IMR-90 (cell line): ENCODE data around the gene ABT1. TPM values are rescaled to one million over a fixed set of nuclear protein-coding genes. Genes with fewer than 3 reads are reported as not detected.

Experiments used
- ATAC-seq: fragments of 200-7000 bp; cut with Tn5 transposase; 2 replicates; pipeline ENCODE4 v1.9.1; 2020; ENCODE audit warnings: low read depth, mild to moderate bottlenecking, moderate library complexity
- BruUV-seq: library from RNA; stranded (reverse); fragments of 400-500 nt; replicated peaks from 2 replicates; lab custom pipeline; 2021; lab: Mats Ljungman, UMichigan
- CTCF ChIA-PET: fragments of 300-600 bp; formaldehyde crosslinking; extraction: SDS; loops from one replicate; lab custom pipeline; 2021; ENCODE audit warnings: antibody characterized with exemption; lab: Yijun Ruan, JAX
- POLR2A ChIA-PET: fragments of 300-600 bp; sonication (Branson Sonifier 250); formaldehyde crosslinking; loops from one replicate; lab custom pipeline; 2022; ENCODE audit warnings: antibody characterized with exemption; ENCODE audit not compliant: unreplicated experiment; lab: Charles Lee
- DNase-seq: peaks from one replicate; pipeline ENCODE4 v3.0.0; 2013
- H2AFZ ChIP-seq: replicated peaks from 2 replicates; pipeline ENCODE3; 2013; ENCODE audit warnings: low read length, mild to moderate bottlenecking; ENCODE audit not compliant: poor library complexity
- H2AK5ac ChIP-seq: 2 replicates; pipeline ENCODE4 v1.6.1; 2013; ENCODE audit warnings: low read depth, low read length, inconsistent platforms
- H2AK9ac ChIP-seq: replicated peaks from 2 replicates; pipeline ENCODE3; 2013; ENCODE audit warnings: mild to moderate bottlenecking, low read depth, low read length, moderate library complexity; ENCODE audit not compliant: poor library complexity
- H2BK120ac ChIP-seq: 2 replicates; pipeline ENCODE4 v1.6.1; 2013; ENCODE audit warnings: low read depth, low read length, inconsistent platforms
- H2BK15ac ChIP-seq: 3 replicates; pipeline ENCODE4 v1.6.1; 2013; ENCODE audit warnings: low read depth, low read length, inconsistent platforms
- H2BK20ac ChIP-seq: 2 replicates; pipeline ENCODE4 v1.6.1; 2013; ENCODE audit warnings: low read depth, mild to moderate bottlenecking, inconsistent platforms, low read length, moderate library complexity
- H2BK5ac ChIP-seq: 2 replicates; pipeline ENCODE4 v1.6.1; 2013; ENCODE audit warnings: mild to moderate bottlenecking, low read depth, low read length, inconsistent platforms; ENCODE audit not compliant: poor library complexity, severe bottlenecking
- H3K14ac ChIP-seq: replicated peaks from 2 replicates; pipeline ENCODE4 v1.6.1; 2013; ENCODE audit warnings: low read depth, low read length, inconsistent platforms
- H3K18ac ChIP-seq: 2 replicates; pipeline ENCODE4 v1.6.1; 2013; ENCODE audit warnings: low read depth, low read length, control low read depth
- H3K23ac ChIP-seq: 2 replicates; pipeline ENCODE4 v1.6.1; 2013; ENCODE audit warnings: low read depth, low read length, inconsistent platforms
- H3K27ac ChIP-seq: 2 replicates; pipeline ENCODE4 v1.5.1; 2013; ENCODE audit warnings: mild to moderate bottlenecking, control low read depth, low read length; ENCODE audit not compliant: insufficient read depth
- H3K27me3 ChIP-seq: 2 replicates; pipeline ENCODE4 v1.6.1; 2013; ENCODE audit warnings: low read length; ENCODE audit not compliant: control insufficient read depth, insufficient read depth
- H3K36me3 ChIP-seq: 2 replicates; pipeline ENCODE4 v1.6.1; 2013; ENCODE audit warnings: low read length, mixed read lengths; ENCODE audit not compliant: control insufficient read depth, insufficient read depth
- H3K4ac ChIP-seq: 2 replicates; pipeline ENCODE4 v1.6.1; 2013; ENCODE audit warnings: low read depth, low read length, inconsistent platforms
- H3K4me1 ChIP-seq: 2 replicates; pipeline ENCODE4 v1.6.1; 2013; ENCODE audit warnings: low read length, mixed read lengths; ENCODE audit not compliant: control insufficient read depth, insufficient read depth
- H3K4me2 ChIP-seq: 2 replicates; pipeline ENCODE4 v1.6.1; 2013; ENCODE audit warnings: low read depth, mild to moderate bottlenecking, control low read depth, low read length, moderate library complexity
- H3K4me3 ChIP-seq: 2 replicates; pipeline ENCODE4 v1.5.1; 2013; ENCODE audit warnings: low read depth, mild to moderate bottlenecking, control low read depth, low read length, moderate library complexity; ENCODE audit not compliant: insufficient read depth
- H3K56ac ChIP-seq: 2 replicates; pipeline ENCODE4 v1.6.1; 2013; ENCODE audit warnings: low read length, inconsistent platforms; ENCODE audit not compliant: insufficient read depth; ENCODE audit errors: extremely low read depth
- H3K79me1 ChIP-seq, 2 experiments: 2 replicates each; pipeline ENCODE4 v1.6.1; 2013; ENCODE audit warnings: low read length in 2 of 2, inconsistent platforms in 1 of 2, low read depth in 1 of 2
- H3K9ac ChIP-seq: 2 replicates; pipeline ENCODE4 v1.6.1; 2013; ENCODE audit warnings: low read depth, low read length, control low read depth
- H3K9me1 ChIP-seq: 2 replicates; pipeline ENCODE4 v1.6.1; 2013; ENCODE audit warnings: low read length, inconsistent platforms; ENCODE audit not compliant: insufficient read depth
- H3K9me3 ChIP-seq: 2 replicates; pipeline ENCODE4 v1.6.1; 2013; ENCODE audit warnings: low read length; ENCODE audit not compliant: control insufficient read depth, insufficient read depth
- H4K20me1 ChIP-seq: 2 replicates; pipeline ENCODE4 v1.6.1; 2013; ENCODE audit warnings: low read length, inconsistent platforms; ENCODE audit not compliant: insufficient read depth
- H4K5ac ChIP-seq: 2 replicates; pipeline ENCODE4 v1.6.1; 2013; ENCODE audit warnings: mild to moderate bottlenecking, low read depth, low read length, control low read depth
- H4K8ac ChIP-seq, 2 experiments: 2 replicates each; pipeline ENCODE4 v1.6.1; 2013; ENCODE audit warnings: low read depth in 2 of 2, low read length in 2 of 2, control low read depth in 1 of 2, inconsistent platforms in 1 of 2
- H4K91ac ChIP-seq: 2 replicates; pipeline ENCODE4 v1.6.1; 2013; ENCODE audit warnings: low read depth, low read length, inconsistent platforms; ENCODE audit not compliant: insufficient read depth
- CHD1 ChIP-seq: IDR thresholded peaks from 2 replicates; pipeline ENCODE4 v1.6.1; 2012; ENCODE audit warnings: low read depth, low read length, improper control_type of control experiment
- RCOR1 ChIP-seq: IDR thresholded peaks from 2 replicates; pipeline ENCODE4 v1.6.1; 2012; ENCODE audit warnings: mild to moderate bottlenecking, low read length, improper control_type of control experiment; ENCODE audit not compliant: insufficient replicate concordance
- WGBS, 2 experiments: methylation state at CpG; one replicate each; pipeline versions ENCODE4 v1.1.5 to v1.1.7; 2013; ENCODE audit warnings: missing lambda C conversion rate in 2 of 2; ENCODE audit not compliant: insufficient read length in 1 of 2; ENCODE audit errors: extremely low coverage in 2 of 2; 5-methylcytosine and 5-hydroxymethylcytosine counted together
- dilution Hi-C: fragments of 300-500 bp; cut with HindIII; formaldehyde crosslinking; loops from one replicate; pipeline ENCODE4 v1.14.3; 2018; ENCODE audit warnings: low sequenced_read_pairs; ENCODE audit not compliant: unreplicated experiment
- in situ Hi-C: fragments of 300-500 bp; cut with MboI; formaldehyde crosslinking; loops from 3 replicates; pipeline ENCODE4 v1.14.3; 2019; ENCODE audit warnings: low sequenced_read_pairs, inconsistent platforms, mixed read lengths
- intact Hi-C: fragments of 100-400 bp; cut with micrococcal nuclease; formaldehyde crosslinking; loops from 2 replicates; pipeline ENCODE4 v1.10.0; 2022
- polyA plus RNA-seq, 3 experiments: library from polyadenylated mRNA; depleted of rRNA; stranded (reverse); fragments of >200 nt; gene quantifications; 2 replicates each; pipeline ENCODE4 v1.2.3, GENCODE V29; 2012; ENCODE audit warnings: low replicate concordance in 1 of 3
- total RNA-seq: library from RNA; depleted of rRNA; stranded (reverse); fragments of >200 nt; gene quantifications from 2 replicates; pipeline ENCODE4 v1.2.3, GENCODE V29; 2012
- TF ChIP-seq, protein P1 (sequence below): fragments of 150-350 bp; IDR thresholded peaks from 2 replicates; pipeline ENCODE4 v1.6.1; 2016; ENCODE audit warnings: low read depth, mild to moderate bottlenecking, low read length, moderate library complexity, borderline replicate concordance

The ABT1 gene
- total and polyA plus RNA-seq, 2 of the 4 experiments (the other 2 are of a cell fraction): 15.2 to 15.4 TPM

- intact Hi-C loops: no loop called here
Measured at GRCh38 chr6:26599591-26599990, 2.8 kb downstream of the ABT1 start.

More at GRCh38 chr6:26599591-26599990, 2.8 kb downstream of the ABT1 start:
- POLR2A ChIA-PET: no interaction called here
- no peak overlapping the region for H3K4me2 ChIP-seq
- H3K56ac ChIP-seq: no peak overlapping the region
- H3K27me3 ChIP-seq: no peaks in the 10 kb centered on the region
- TF ChIP-seq, protein P1, sequence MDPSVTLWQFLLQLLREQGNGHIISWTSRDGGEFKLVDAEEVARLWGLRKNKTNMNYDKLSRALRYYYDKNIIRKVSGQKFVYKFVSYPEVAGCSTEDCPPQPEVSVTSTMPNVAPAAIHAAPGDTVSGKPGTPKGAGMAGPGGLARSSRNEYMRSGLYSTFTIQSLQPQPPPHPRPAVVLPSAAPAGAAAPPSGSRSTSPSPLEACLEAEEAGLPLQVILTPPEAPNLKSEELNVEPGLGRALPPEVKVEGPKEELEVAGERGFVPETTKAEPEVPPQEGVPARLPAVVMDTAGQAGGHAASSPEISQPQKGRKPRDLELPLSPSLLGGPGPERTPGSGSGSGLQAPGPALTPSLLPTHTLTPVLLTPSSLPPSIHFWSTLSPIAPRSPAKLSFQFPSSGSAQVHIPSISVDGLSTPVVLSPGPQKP: no peak
- TF ChIP-seq RCOR1 (no peak), CHD1 (no peak)
- no peaks in the 10 kb centered on the region for H3K9me3 ChIP-seq
- H3K23ac ChIP-seq: no peak overlapping the region
- H4K91ac ChIP-seq: no peak overlapping the region
- H3K27ac ChIP-seq: no peak overlapping the region
- H2AK9ac ChIP-seq: no peak overlapping the region
- H3K4me1 ChIP-seq: peaks cover 3% of the 10 kb centered on the region; the same call in 1 of the 2 replicates
- no peak overlapping the region for H2BK15ac ChIP-seq
- no peak overlapping the region for H2AFZ ChIP-seq
- H3K18ac ChIP-seq: no peak overlapping the region
- no peak overlapping the region for H3K4me3 ChIP-seq
- CTCF ChIA-PET: no interaction called here
- H2BK5ac ChIP-seq: no peak overlapping the region
- no peak overlapping the region for H4K5ac ChIP-seq
- no CpG with 5 or more reads among the region's 1 CpG for WGBS, 2 experiments
- in situ Hi-C loops (no loop called here), dilution Hi-C loops (no loop called here)
- H2AK5ac ChIP-seq: no peak overlapping the region
- no peak overlapping the region for H2BK120ac ChIP-seq
- no peak overlapping the region for H3K4ac ChIP-seq
- no peak overlapping the region for H4K8ac ChIP-seq
- H2BK20ac ChIP-seq: no peak overlapping the region
- H3K9me1 ChIP-seq: no peaks in the 10 kb centered on the region; the same call in 1 of the 2 replicates
- H4K20me1 ChIP-seq: no peaks in the 10 kb centered on the region
- DNase-seq (no peak), ATAC-seq (no peak)
- no TSS peak for BruUV-seq
- peaks cover 12% of the 10 kb centered on the region for H3K36me3 ChIP-seq
- peaks cover 8 to 19% of the 10 kb centered on the region in 2 experiments; a peak in 3 of 4 replicates for H3K79me1 ChIP-seq
- H3K14ac ChIP-seq: no peak overlapping the region
- no peak overlapping the region for H3K9ac ChIP-seq
